ENCODE measurements around the gene PTK7.
"Not testable (repeated sequence)": the region's sequence is repeated elsewhere in the genome, so short reads cannot be mapped to it uniquely, and the experiment has no call there.

Gene PTK7

DNA sequence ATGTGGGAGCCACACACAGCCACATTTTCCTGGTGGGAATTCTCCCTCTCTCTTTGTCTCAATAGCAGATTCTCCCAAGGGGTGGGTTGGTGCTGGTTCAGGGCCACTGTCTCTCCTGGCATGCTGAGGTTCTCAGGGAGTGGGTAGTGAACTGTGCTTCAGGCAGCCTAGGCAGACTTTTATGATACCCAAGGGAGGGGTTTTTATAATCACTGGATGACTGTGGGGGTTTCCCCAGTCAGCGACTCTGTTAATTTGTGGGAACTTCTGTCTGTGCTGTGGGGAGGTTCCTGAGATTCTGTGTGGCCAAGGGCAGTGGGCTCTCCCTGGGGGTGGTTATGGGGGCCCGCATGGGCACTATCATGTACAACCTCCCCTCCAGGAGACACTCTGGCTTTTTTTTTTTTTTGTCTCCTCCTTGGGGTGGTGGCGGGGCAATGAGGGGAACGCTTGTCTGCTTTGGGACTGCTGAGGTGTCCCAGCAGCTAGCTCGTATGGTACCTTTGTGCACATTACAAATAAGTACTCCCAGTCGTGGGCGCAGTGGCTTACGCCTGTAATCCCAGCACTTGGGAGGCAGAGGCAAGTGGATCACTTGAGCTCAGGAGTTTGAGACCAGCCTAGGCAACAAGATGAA lies 10.0 kb downstream of the PTK7 start:
- DNase-seq (ENCODE audit: low spot score) = no peak

DNA sequence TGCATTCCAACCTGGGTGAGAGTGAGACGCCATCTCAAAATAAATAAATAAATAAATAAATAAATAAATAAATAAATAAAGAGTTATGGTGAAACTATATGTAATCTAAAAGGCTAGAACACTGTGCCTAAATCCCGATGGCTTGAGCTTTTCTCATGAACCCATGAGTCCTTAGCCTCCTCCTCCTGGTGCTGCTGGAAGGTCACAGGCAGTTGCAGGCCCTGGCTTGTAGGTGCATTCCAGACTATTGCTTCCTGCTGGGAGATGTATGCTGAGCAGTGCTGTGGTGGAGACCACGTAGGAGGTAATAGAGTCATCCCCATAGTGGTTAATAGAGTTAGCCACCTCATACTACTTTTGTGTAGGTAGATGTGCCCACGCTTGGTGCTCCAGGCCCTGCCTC lies 12.5 kb downstream of the PTK7 start:
- no peak for DNase-seq (ENCODE audit: low spot score)

DNA sequence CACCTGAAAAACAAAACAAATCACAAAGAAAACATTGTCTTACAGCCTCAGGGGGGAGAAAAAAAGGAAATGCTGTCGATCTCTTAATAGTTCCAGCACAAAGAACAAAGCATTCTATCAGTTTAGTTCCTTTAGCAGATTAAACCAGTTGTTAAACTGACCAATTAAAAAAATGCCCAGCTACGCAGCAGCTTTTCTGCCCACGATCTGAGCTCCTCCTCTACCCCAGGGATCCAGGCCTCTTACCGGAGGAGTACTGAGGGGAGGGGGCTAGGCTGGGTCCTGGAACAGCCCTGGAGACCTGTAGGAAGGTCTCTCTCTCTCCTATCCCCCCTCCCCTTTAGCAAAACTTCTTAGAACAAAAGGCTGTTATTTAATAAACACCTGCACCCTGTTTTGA lies 13.4 kb downstream of the PTK7 start:
- no peak for DNase-seq (ENCODE audit: low spot score)

DNA sequence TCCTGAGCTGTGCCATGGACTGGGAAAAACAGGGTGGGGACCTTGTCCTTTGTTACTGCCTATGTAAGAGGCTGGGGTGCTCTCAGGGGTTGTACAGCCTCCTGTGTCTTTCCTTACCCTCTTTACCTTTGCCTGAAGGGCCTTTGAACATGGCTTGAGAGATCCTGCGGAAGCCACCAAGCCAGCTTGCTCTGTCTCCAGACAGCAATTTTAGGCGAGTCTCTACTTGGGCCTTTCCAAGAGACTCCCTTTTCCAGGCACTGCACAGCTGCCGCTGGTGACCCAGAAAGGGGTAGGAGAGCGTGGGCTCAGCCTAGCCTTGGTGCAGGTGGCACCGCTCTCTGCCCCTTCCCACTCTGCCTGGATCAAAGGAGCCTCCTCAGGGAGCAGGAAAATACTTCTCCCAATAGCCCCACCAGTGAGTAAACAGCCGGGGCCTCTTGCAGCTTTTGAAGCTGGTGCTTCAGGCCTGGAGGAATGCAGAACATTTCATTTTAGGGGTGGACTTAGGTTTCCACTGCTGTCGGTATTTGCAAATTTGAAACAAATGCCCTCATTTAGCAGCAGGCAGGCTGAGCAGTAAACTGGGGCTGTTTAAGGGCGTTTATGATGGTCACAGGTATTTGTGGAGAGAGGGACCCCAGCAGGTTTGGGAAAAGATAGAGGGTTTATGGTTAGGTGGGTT lies 13.9 kb downstream of the PTK7 start:
- DNase-seq (ENCODE audit: low spot score) = no peak

DNA sequence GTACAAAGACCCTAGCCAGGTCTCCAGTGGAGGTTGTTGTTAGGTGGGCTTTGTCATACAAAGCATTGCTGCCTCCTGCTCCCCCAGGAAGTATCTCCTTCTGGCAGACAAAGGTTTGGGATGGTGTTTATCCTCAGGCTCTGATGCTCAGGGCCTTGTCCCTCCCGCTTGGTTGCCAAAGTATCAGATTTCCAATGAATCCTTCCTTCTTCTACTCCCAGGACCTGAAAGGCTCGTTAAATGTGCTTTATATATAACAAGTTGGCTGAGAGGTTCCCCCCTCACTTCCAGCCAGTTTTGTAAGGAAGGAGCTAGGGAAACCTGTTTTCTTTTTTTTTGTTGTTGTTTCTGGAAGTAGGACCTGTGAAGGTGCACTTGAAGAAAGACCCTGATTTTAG lies 14.4 kb downstream of the PTK7 start:
- no peak for DNase-seq (ENCODE audit: low spot score)

DNA sequence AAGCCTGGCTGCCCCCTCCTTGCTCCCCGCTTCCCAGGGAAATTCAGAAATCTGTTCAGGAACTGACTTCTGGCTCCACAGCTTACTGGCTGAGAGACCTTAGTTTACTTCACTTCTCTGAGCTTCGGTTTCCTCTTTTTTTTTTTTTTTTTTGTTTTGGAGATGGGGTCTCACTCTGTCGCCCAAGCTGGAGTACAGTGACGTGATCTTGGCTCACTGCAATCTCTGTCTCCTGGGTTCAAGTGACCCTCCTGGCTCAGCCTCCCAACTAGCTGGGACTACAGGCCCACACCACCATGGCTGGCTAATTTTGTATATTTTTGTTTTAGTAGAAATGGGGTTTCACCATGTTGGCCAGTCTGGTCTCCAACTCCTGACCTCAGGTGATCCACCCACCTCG lies 14.9 kb downstream of the PTK7 start:
- no peak for DNase-seq (ENCODE audit: low spot score)

DNA sequence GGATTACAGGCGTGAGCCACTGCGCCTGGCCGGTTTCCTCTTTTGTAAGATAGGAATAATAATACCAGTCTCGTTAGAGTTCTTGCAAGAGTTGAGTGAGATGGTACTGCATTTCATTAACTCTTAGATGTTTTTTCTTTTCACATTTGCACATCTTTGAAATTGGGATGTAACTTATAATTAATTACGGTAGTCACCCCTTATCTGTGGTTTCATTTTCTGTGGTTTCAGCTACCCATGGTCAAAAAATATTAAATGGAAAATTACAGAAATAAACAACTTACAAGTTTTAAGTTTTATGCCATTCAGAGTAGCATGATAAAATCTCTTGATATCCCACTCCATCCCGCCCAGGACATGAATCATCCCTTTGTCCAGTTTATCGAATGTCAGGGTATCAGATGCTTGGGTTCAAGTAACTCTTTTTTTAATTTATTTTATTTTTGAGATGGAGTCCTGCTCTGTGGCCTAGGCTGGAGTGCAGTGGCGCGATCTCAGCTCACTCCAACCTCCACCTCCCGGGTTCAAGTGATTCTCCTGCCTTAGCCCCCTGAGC lies 15.4 kb downstream of the PTK7 start:
- no peak for DNase-seq (ENCODE audit: low spot score)

DNA sequence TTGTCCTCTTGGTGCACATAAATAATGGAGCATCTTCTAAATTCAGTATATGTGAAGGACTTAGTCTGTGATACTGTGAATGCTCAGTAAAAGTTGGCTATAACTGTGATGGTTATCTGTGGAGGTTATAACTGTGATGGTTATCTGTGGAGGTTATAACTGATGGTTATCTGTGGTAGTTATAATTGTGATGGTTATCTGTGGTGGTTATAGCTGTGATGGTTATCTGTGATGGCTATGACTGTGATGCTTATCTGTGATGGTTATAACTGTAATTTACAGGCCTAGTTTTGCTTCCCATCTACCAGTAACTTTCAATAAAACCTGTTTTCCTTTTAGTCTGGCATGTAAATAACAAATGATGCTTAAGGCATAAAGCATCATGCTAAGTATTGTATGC lies 16.5 kb downstream of the PTK7 start:
- no peak for DNase-seq (ENCODE audit: low spot score)

DNA sequence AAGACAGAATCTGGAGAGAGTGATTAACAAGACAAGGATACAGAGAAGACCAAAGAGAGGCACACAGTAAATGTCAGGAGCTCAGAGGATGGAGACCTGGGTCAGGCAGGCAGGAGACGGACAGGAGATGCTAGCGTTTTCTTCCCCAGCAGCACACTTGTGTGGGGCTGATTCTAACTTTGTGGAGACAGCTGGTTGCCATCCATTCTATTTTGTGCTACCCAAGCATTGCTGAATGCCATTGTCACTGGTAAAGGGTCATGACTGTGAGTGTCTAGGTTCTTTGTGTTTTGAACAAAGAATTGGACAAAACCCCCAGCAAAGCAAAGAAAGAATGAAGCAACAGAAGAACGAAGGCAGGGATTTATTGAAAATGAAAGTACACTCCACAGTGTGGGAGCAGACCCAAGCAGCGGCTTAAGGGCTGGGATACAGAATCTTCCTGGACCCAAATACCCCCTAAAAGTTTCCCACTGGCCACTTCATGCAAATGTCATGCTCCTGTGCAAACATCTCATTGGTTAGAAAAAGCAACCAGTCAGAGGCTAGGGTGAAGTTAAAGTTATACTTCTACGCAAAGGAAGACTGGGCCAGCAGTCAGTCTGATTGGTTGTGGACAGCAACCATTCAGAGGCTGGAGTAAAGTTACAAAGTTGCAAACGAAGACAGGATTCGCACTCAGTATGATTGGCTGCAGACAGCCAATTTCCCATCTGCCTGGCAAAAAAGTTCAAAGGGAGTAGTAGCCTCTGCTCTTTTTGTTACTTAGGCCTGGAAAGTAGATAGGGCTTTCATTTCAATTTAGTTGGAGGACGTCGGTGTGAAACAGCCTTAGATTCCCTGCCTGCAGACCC lies 17.5 kb downstream of the PTK7 start:
- DNase-seq (ENCODE audit: low spot score) = no peak

DNA sequence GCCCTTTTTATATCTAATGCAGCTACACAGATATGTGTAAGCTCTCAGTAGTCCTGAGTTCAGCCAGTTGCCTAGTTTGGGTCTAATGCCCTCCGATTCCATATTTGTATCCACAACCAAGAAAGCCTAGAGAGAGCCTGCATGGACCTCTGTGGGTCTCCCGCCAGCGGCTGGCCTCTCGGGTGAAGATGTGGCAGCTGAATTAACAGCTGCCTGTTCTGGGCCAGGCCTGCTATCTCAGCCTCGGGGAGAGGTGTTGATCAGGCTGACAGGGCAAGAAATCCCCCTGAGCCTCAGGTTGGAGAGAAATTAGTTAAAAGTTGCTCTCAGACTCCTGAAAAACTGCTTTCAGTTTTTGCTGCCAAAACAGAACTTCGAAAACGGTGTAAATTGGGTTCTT lies 19.8 kb downstream of the PTK7 start:
- no peak for DNase-seq (ENCODE audit: low spot score)

DNA sequence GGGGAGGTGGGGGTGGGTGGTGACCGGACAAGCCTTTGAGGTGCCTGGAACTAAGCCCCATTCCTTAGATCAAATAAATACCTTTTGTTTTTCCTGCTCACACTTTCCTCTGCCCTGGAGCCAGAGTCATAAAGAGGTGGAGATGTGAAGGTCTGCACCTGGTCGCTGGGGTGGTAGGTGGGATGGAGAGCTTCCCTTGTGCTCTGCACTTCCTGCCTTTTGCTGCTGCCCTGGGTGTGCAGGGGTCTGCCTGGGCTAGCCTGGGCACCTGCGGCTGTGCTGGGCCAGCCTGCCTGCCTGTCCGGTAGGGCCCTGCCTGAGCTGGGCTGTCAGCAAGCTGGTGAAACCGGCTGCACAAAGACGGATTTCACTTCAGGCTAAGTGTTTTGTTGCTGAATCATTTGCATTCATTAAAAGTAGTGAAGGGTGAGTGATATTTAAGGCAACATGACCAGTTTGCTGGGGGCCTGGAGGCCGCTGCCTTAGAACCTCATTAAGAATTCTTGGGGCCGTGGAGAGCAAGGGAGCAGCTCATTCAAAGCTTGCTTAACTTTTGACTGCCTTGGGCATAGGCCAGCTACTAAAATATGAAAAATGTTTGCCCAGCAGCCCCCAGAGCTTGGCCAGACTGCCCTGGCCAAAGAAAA lies 20.5 kb downstream of the PTK7 start:
- no peak for DNase-seq (ENCODE audit: low spot score)

DNA sequence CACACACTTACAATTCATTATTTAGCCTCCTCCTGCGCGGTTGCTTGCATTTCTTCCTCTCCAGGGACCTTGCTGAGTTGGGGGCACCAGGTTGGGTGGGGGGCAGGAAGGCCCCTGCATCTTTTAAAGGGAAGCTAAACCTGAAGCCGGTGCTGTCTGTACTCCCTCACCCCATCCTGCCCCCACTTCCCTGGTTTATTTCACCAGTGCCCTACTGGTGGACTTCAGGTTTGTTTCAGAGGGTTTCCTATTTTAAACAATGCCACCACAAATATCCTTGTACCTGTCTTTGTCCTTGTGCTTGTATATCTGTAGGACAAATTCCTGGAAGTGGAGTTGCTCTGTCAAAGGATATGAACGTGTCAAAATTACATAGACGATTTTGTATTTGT lies 21.0 kb downstream of the PTK7 start:
- DNase-seq (ENCODE audit: low spot score) = no peak

DNA sequence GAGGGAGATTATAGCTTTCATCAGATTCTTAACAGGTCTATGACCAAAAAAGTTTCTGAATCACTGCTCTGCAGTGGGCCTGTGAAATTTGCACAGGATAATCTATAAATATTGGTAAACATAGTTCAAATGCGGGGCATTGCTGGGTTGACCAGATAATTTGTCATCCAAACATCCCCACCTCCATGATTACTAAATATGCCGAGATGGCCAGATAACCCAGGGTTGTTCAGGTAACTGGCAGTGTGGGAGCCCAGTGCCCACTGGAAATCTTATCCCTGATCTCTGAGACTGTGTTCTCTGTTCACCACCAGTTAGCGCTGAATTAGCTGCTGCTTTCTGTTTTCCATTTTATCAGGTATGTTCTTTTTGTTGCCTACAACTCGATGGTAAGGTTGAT lies 21.4 kb downstream of the PTK7 start:
- DNase-seq (ENCODE audit: low spot score) = no peak

DNA sequence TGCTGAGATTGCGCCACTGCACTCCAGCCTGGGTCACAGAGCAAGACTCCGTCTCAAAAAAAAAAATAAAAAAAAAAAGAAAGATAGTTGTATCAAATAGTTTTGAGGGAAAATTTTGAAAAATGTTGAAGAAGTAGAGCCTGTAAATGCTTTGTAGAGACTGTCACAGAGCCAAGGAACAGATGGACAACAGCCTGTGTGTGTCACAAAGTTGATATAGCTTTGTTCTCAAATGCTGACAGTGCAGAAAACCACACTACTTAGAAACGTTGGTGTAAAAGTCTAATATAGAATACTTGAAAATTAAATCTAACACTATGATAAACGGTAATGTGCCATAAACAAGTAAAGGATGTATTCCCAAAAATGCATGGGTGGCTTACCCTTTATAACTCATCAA lies 25.4 kb downstream of the PTK7 start:
- DNase-seq (ENCODE audit: low spot score) = no peak

DNA sequence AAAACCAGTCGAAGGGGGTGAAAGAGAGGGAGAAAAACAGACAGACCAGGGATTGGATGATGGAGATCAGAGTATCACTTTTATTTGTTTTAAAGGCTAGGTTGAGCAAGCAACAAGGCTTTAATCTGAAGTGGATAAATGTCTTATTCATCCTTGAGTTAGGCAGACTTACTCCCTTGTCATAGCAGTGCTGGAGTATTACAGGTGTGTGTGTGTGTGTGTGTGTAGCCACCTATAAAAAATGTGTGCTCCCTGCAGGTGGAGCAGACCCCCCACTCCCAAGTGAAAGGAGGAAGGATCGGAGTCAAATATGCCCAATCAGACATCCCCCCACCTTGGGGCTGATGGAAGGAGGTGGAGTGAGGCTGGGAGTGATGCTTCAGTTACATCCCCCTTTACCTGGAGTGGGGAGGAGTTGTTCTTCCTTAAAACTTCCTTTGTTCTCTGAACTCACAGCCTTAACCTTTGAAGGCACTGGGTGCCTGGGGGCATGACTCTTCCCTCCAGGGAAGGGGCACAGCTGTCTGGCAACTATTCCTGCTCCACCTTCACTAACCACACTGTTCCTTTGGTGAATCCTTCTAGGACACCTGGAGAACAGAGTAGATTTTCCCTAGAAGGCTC lies 27.3 kb downstream of the PTK7 start:
- no peak for DNase-seq (ENCODE audit: low spot score)

DNA sequence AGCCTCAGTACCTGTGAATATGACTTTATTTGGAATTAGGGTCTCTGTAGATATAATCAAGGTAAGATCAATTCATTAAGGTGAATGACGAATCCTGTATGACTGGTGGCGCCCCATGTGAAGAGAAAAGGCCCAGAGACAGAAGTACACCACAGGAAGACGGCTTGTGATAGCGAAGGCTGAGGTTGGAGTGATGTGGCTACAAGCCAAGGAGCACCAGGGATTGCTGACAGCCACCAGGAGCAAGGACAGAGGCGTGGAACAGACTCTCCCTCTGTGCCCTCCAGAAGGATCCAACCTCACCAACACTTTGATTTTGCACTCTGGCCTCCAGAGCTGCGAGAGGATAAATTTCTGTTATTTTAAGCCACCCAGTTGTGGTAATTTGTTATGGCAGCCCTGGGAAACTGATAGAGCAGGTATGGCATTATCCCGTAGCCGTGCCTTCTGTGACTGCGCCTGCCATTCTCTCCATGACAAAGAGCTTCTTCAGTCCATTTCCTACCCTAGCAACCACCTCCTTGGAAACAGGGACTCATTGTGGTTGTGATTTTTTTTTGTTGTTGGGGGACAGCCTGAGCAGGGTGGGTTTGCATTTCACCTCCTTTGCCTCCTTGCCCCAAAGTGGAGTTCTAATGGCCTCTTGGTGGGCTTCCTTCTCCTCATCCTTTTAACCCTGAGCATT lies 29.6 kb downstream of the PTK7 start:
- no peak for DNase-seq (ENCODE audit: low spot score)

DNA sequence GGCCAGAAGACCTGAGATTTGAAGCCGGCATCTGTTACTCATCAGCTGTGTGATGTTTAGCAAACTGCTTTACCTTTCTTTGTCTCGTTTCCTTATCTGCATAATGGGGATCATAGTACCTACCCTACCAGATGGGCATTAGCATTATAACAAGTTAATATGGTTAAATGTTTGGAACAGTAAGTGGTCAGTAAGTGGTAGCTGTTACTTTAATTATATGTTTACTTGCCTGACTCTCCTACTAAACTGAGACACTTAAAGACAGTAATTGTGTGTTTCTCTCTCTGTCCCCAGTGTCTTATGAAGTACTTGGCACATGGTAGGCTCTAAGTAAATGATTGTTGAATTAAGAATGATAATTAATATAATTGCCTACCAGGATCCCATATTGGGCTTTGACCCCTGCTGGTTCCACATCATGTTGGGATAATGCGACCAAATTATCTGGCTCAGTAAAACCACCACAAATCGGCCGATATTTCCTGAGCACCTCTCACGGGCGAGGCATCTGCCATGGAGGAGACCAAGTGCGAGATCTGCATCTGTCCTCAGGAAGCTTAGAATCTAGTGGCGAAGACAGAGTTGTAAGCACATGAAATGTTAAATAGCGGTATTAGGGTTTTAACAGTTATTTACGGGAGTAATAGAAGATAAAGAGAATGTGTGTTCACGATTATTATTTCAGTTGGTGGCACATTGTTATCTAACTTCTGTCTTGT lies 31.4 kb downstream of the PTK7 start:
- no peak for DNase-seq (ENCODE audit: low spot score)

DNA sequence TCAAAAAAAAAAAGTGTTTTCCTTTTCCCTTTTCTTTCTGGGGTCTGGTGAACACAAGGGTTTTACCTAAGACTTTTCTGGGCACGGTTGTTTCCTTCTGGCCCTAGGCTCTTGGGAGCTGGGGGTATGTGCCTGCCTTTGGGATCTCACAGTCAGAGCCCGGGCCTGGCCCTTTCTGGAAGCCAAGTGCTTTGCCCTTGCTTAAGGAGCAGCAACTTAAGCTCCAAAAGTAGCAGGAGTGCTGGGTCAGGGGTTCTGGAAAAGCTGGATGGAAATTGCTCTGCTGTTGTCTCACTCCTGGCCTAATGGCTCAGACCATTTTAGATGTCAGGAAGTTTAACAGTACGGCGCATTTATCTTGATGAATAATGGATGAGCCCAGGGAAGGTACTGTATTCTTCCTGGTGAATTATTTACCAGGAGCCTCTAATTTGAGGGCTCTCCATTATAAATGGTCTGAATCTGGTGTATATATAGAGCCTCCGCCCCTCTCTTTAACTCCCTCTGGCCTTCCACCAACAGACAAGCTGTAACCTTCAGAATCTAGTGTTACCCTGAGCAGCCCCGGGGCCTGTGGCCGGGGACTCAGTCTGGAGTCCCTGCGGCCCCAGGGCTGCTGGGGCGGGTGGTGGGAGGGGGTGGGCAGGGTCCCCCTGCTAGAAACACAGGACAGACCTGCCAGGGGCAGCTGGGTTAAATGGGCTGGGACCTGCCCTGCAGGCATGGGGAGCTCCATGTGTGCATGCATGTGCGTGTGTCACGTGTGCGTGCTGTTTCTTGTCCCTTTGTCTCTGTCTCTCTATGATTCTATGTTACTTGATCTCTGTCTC lies 37.5 kb downstream of the PTK7 start:
- no peak for DNase-seq (ENCODE audit: low spot score)

DNA sequence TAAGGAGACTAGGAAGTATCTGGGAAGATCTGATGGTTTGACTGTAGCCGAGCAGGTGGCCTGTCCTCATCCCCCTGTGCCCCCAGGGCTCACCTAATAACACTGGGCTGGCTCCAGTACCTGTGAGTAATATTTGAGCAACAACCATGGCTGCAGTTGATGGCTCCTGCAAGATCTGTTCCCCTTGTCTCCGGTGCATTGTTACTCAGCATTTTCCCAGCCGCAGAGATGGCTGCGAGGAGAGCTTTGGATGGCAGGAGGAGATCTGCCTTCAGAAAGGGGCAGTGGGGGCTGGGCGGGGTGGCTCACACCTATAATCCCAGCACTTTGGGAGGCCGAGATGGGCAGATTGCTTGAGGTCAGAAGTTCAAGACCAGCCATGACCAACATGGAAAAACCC lies 39.3 kb downstream of the PTK7 start:
- DNase-seq (ENCODE audit: low spot score) = no peak

DNA sequence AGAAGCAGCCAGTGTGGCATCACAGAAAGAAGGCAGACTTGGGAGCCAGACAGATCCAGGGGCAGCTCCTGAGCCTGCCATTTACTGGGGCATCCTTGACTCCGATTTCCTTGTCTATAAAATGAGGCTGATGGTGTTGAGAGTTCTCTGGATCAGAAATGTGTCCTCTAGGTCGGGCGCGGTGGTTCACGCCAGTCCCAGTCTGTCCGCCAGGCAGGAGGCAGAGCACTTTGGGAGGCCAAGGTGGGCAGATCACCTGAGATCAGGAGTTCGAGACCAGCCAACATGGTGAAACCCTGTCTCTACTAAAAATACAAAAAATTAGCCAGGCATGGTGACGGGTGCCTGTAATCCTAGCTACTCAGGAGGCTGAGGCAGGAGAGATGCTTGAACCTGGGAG lies 41.4 kb downstream of the PTK7 start:
- not testable (repeated sequence) for DNase-seq (ENCODE audit: low spot score)

Data from HuH-7.5 (cell line).